Measurements from ENCODE around the gene KCNH2.

Gene KCNH2

GRCh38 chr7:150974468-150975391 is 3.4 kb downstream of the KCNH2 start:
- peak; percentile 78 for DNase-seq (ENCODE audit: low spot score)

GRCh38 chr7:150973571-150974451 is 4.3 kb downstream of the KCNH2 start:
- no peak for DNase-seq (ENCODE audit: low spot score)

- DNase-seq (ENCODE audit: low spot score), result no peak
Observed at GRCh38 chr7:150972741-150973140, 5.4 kb downstream of the KCNH2 start.

GRCh38 chr7:150972023-150972468 is 6.1 kb downstream of the KCNH2 start:
- DNase-seq (ENCODE audit: low spot score), result no peak

- no peak for DNase-seq (ENCODE audit: low spot score)
Observed at GRCh38 chr7:150971242-150972022, 6.7 kb downstream of the KCNH2 start.

- no peak for DNase-seq (ENCODE audit: low spot score)
Observed at GRCh38 chr7:150970424-150970823, 7.7 kb downstream of the KCNH2 start.

- no peak for DNase-seq (ENCODE audit: low spot score)
Observed at GRCh38 chr7:150969475-150969874, 8.6 kb downstream of the KCNH2 start.

GRCh38 chr7:150968734-150969372 is 9.3 kb downstream of the KCNH2 start:
- no peak for DNase-seq (ENCODE audit: low spot score)

- DNase-seq (ENCODE audit: low spot score), result no peak
Observed at GRCh38 chr7:150968056-150968733, 9.9 kb downstream of the KCNH2 start.

- no peak for DNase-seq (ENCODE audit: low spot score)
Observed at GRCh38 chr7:150967349-150967748, 10.8 kb downstream of the KCNH2 start.

- no peak for DNase-seq (ENCODE audit: low spot score)
Observed at GRCh38 chr7:150966002-150966401, 12.1 kb downstream of the KCNH2 start.

GRCh38 chr7:150965273-150965830 is 12.8 kb downstream of the KCNH2 start:
- no peak for DNase-seq (ENCODE audit: low spot score)

- no peak for DNase-seq (ENCODE audit: low spot score)
Observed at GRCh38 chr7:150964593-150965111, 13.5 kb downstream of the KCNH2 start.

GRCh38 chr7:150963707-150964559 is 14.2 kb downstream of the KCNH2 start:
- DNase-seq (ENCODE audit: low spot score), result no peak

GRCh38 chr7:150962553-150963399 is 15.3 kb downstream of the KCNH2 start:
- DNase-seq (ENCODE audit: low spot score), result peak; percentile 38

- no peak for DNase-seq (ENCODE audit: low spot score)
Observed at GRCh38 chr7:150962290-150962552, 15.9 kb downstream of the KCNH2 start.

GRCh38 chr7:150961510-150962289 is 16.4 kb downstream of the KCNH2 start:
- DNase-seq (ENCODE audit: low spot score), result no peak

Measured in activated CD4-positive, alpha-beta T cell treated with anti-CD3 and anti-CD28 coated beads, Interleukin-2, Interleukin-4, amounts not matched to agents 100 ng/mL and 50 ng/mL, durations not matched to agents 16 hours and 8 hours (primary cell).